ENCODE results near the gene NELL1.

The NELL1 gene

GRCh38 chr11:21278840-21279239 is 609.5 kb downstream of the NELL1 start:
- TF ChIP-seq CTCF (IDR thresholded peaks at IDR 0.05; ENCODE audit: insufficient read depth, low read depth, low read length, missing control alignments), result no peak

GRCh38 chr11:21285104-21285503 is 615.7 kb downstream of the NELL1 start:
- no peak for DNase-seq (ENCODE audit: low read depth)
- no peak for TF ChIP-seq CTCF (IDR thresholded peaks at IDR 0.05; ENCODE audit: insufficient read depth, low read depth, low read length, missing control alignments)
- no peak overlapping the region for H3K4me3 ChIP-seq (ENCODE audit: low read depth, low read length)

More at GRCh38 chr11:21278840-21279239, 609.5 kb downstream of the NELL1 start:
- no peak overlapping the region for H3K4me3 ChIP-seq (ENCODE audit: low read depth, low read length)
- DNase-seq (ENCODE audit: low read depth), result no peak

GRCh38 chr11:21289686-21290085 is 620.3 kb downstream of the NELL1 start:
- no peak for DNase-seq (ENCODE audit: low read depth)
- H3K4me3 ChIP-seq (ENCODE audit: low read depth, low read length), result no peak overlapping the region
- no peak for TF ChIP-seq CTCF (IDR thresholded peaks at IDR 0.05; ENCODE audit: insufficient read depth, low read depth, low read length, missing control alignments)

GRCh38 chr11:21295508-21295907 is 626.1 kb downstream of the NELL1 start:
- DNase-seq (ENCODE audit: low read depth), result no peak
- no peak overlapping the region for H3K4me3 ChIP-seq (ENCODE audit: low read depth, low read length)
- no peak for TF ChIP-seq CTCF (IDR thresholded peaks at IDR 0.05; ENCODE audit: insufficient read depth, low read depth, low read length, missing control alignments)

GRCh38 chr11:21301981-21302380 is 632.6 kb downstream of the NELL1 start:
- TF ChIP-seq CTCF (IDR thresholded peaks at IDR 0.05; ENCODE audit: insufficient read depth, low read depth, low read length, missing control alignments), result no peak
- H3K4me3 ChIP-seq (ENCODE audit: low read depth, low read length), result no peak overlapping the region
- no peak for DNase-seq (ENCODE audit: low read depth)

GRCh38 chr11:21306739-21307358 is 637.5 kb downstream of the NELL1 start:
- DNase-seq (ENCODE audit: low read depth), result no peak
- no peak for TF ChIP-seq CTCF (IDR thresholded peaks at IDR 0.05; ENCODE audit: insufficient read depth, low read depth, low read length, missing control alignments)
- H3K4me3 ChIP-seq (ENCODE audit: low read depth, low read length), result no peak overlapping the region

DNA sequence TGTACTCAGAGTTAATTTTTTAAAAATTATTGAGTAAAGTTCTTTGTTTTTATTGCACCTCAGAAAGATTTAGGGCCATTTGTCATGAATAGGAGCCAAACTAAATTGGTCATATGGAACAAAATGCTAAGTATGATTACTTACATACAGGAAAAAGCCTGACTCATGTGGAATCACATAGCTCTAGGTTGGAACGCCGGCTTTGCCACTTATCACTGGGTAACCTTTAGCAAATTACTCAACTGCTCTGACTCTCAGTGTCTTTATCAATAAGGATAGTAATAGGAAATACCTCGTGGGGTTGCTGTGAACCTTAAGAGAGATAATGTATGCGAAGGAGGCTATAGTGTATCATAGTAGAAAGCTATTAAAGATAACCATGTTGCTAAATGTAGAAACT is 638.5 kb downstream of the NELL1 start:
- TF ChIP-seq CTCF (IDR thresholded peaks at IDR 0.05; ENCODE audit: insufficient read depth, low read depth, low read length, missing control alignments), result no peak
- H3K4me3 ChIP-seq (ENCODE audit: low read depth, low read length), result no peak overlapping the region

More for the DNA sequence above, 638.5 kb downstream of the NELL1 start:
- no peak for DNase-seq (ENCODE audit: low read depth)

Measured in GM12865 (cell line).